LNCaP clone FGC (cell line): ENCODE measurements around the gene SLC9A3.

Experiments used
- DNase-seq: peaks from one replicate; pipeline ENCODE4 v3.0.0-alpha.2; 2011; ENCODE audit warnings: low read depth
- H3K4me3 ChIP-seq: 2 replicates; pipeline ENCODE4 v1.5.1; 2011; ENCODE audit warnings: mild to moderate bottlenecking, low read depth, low read length, control low read depth
- CTCF ChIP-seq: IDR thresholded peaks from 2 replicates; pipeline ENCODE4 v1.5.1; 2012; ENCODE audit warnings: mild to moderate bottlenecking; ENCODE audit not compliant: control insufficient read depth, insufficient read depth; ENCODE audit errors: extremely low read depth

SLC9A3 gene

GRCh38 chr5:547086-547924 is 23.1 kb upstream of the SLC9A3 start:
- no peak for DNase-seq
- H3K4me3 ChIP-seq: no peak overlapping the region
- TF ChIP-seq CTCF: no peak

GRCh38 chr5:546376-546908 is 22.2 kb upstream of the SLC9A3 start:
- no peak overlapping the region for H3K4me3 ChIP-seq
- no peak for DNase-seq
- no peak for TF ChIP-seq CTCF

- no peak for DNase-seq
- no peak for TF ChIP-seq CTCF
- H3K4me3 ChIP-seq: no peak overlapping the region
Observed at GRCh38 chr5:545641-546375, 21.6 kb upstream of the SLC9A3 start.

DNA sequence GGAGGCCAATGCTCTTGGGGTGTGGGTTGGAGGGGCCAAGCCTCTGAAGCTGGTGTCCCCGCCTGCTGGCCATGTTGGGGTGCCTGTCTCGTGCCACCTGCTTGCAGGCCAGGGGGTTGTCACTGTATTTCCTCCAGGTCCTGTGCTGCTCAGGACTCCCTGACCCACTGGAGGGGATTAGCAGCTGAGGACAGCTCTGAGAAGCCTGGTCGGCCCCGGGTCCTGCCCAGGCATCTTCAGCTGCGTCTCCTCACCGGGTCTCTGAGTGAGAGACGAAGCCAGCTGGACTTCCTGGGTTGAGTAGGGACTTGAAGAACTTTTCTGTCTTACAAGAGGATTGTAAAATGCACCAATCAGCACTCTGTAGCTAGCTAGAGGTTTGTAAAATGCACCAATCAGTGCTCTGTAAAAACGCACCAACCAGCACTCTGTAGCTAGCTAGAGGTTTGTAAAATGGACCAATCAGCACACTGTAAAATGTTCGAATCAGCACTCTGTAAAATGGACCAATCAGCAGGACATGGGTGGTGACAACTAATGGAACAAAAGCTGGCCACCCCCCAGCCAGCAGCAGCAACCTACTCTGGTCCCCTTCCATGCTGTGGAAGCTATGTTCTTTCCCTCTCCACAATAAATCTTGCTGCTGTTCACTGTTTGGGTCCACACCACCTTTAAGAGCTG is 20.6 kb upstream of the SLC9A3 start:
- H3K4me3 ChIP-seq: no peak overlapping the region
- TF ChIP-seq CTCF: no peak
- DNase-seq: no peak

- H3K4me3 ChIP-seq: no peak overlapping the region
- DNase-seq: no peak
- TF ChIP-seq CTCF: no peak
Observed at GRCh38 chr5:543755-544674, 19.8 kb upstream of the SLC9A3 start.

DNA sequence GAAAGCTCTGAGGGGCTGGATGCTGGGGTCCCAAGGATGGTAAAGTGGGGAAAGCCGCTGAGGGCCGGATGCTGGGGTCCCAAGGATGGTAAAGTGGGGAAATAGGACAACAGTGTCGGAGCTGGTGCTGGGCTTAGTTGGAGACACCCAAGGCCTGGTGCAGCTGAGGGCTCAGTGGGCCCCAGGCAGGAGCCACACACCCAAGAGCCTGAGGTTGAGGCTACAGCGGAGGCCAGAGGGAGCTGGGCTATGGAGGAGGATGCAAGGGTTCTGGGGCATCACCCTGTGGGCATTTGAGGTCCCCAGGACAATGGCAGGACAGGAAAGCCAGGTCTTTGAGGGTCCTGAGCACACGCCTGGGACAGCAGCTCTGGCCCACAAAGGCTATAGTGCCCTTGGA is 19.1 kb upstream of the SLC9A3 start:
- no peak for DNase-seq
- H3K4me3 ChIP-seq: no peak overlapping the region
- no peak for TF ChIP-seq CTCF
